NCI-H2227 (cell line): ENCODE measurements around the gene HOXA7.

Experiments used
- DNase-seq: peaks from one replicate; lab custom pipeline; 2025; ENCODE audit not compliant: unreplicated experiment; lab: John Stamatoyannopoulos, UW

The HOXA7 gene

DNA sequence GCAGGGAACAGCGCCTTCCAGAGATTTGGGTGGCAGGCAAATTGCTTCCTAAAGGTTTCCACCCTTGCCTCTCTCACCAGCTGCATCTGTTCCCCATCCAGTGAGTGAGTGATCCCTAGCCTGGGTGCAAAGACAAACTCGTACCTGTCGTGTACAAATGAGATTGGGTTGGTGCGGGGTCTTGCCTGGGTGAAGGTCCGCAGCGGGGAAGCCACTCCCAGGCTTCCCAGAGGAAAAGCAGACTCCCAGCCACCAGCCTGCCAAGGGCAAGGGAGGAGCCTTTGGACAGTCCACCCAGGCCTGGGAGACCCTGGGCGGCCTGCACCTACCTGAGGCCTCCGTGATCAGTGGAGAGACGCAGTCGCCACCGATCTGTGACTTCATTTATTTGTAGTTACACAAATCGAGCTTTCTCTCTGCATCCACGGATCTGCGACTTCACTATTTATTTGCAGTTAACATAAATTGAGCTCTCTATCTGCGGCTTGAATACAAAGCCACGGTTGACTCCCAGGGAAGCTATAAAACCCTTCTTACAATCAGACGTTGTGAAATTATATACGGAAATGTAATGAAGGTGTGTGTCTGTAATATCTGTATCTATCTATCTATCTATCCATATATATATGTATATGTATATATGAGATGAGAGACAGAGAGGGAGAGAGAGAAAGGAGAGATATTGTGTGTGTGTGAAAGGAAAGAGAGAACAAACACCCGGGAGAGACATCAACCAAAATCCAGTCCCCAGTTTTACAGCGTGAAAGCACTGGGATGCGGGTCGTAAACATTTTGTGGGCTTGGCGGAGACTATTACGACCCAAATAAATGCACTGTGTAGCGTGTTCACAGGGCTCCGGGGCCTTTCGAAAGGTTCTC is 3.0 kb upstream of the HOXA7 start:
- no peak for DNase-seq

- no peak for DNase-seq
Measured at GRCh38 chr7:27158436-27159265, 2.2 kb upstream of the HOXA7 start.

GRCh38 chr7:27157702-27158431 is 1.4 kb upstream of the HOXA7 start:
- DNase-seq = no peak

DNA sequence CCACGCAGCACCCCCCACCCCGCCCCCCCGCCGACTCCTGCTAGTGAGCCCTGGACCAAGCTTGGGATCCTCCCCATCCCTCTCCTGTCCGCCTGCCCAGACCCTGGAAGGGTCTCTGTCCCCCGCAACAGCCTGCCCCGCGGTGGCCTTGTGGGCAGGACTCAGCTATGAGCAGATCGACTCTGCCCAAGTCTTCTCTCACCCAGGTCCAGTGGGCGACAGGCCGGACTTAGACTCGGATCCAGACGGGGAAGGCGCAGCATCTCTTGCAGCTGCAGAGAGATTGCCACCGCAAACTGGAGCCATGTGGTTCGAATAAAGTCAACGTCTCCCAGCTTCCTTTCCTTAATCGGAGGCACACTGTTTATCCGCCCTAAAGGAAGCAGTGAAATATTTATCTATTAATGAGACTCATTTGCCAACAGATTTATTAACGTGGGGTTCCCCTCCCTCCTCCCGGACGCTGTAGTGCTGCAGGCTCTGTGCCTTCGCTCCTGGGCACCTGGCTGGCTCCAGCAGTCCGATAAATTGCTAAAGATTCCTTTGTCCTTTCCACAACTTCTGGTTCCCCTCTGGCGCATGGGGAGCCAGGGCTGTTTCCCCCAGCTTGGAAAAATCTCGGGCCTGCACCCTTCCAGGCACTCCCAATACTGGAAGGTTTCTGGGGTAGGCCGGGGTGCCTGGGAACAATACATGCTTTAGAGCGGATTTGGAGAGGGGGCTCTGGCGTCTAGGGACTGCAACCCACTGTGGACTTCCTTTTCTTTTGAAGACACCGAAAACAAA is 634 bp upstream of the HOXA7 start:
- peak; percentile 21 for DNase-seq

DNA sequence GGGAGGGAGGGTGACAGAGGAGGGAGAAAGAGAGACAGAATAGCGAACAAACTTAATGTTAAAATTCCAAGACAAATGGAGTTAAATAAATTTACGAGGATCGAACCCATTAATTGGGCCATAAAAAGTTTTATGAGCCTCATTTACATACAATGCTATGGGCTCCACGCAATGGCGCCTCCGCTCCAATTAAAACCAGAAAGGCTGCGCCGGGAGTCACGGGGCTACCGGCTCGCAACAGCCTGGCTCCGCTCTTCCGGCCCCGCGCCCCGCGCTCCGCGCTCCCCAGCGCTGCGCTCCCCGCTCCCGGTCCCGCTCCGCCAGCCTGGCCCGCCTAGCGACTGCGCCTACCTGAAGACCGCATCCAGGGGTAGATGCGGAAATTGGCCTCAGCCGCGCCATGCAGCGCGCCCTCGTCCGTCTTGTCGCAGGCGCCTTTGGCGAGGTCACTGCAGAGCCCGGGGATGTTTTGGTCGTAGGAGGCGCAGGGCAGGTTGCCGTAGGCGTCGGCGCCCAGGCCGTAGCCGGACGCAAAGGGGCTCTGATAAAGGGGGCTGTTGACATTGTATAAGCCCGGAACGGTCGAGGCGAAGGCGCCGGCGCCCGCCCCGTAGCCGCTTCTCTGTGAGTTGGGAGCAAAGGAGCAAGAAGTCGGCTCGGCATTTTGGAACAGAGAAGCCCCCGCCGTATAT is 513 bp downstream of the HOXA7 start:
- peak; percentile 43 for DNase-seq

DNA sequence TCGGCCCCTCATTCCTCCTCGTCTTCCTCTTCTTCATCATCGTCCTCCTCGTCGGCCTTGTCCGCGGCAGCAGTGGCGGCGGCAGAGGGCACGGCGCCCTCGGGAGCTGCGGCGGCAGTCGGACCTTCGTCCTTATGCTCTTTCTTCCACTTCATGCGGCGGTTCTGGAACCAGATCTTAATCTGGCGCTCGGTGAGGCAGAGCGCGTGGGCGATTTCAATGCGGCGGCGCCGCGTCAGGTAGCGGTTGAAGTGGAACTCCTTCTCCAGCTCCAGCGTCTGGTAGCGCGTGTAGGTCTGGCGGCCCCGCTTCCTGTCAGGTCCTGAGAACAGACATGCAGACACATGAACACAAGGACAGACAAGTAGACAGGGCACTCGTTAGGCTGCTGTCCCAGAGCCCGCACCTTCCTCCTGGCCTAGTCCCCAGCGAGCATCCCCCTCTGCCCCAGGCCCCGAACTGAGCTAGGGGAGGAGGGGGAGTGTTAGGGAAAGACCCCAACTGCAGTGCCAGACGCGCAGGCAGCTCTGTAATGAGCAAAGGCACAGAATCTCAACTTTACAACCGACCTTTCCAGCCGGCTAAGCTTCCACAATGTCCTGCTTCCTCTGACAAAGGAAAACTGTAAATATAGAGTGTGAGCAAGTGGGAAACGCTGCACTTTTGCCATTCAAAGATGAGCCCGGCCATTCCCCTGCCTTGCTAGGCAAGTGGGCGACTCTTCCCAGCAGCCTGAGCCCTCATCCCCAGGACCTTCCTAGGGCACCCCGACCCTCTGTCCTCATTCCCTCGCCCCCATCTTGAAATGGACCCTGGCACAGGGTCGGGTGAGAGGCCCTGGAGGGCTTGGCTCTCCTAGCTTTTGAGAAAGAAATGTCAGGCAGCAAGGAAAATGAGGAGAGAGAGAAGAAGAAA is 1.3 kb downstream of the HOXA7 start:
- no peak for DNase-seq

GRCh38 chr7:27154369-27154768 is 2.1 kb downstream of the HOXA7 start:
- DNase-seq = no peak

GRCh38 chr7:27153526-27153925 is 2.9 kb downstream of the HOXA7 start:
- no peak for DNase-seq

DNA sequence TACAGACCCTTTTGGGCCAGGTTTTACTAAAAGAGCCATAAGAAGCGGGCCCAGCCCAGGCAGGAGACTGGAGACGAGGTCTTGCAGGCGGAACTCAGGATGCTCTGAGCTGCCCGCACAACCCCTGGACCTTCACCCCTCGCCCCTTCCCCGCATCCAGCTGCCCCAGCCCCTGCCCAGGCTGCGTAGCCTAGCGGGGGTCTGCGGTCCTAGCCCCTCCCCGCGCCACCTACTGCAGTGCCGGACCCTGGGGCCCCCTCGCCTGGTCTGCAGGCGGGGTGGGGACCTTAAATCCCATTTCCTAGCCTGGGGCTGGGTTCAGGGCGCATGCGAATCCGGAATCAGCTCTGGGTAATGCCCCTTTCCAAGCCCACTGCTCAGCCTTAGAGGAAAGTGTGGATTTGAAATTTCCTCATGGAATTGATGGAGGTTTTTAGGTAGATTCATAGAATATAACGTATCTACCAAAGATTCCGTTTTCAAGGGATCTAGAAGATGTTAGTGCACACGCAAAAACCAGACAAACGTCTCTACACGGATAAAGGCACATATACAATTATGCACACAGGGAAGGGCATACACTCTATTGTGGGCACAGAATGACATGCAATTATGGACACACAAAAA is 3.5 kb downstream of the HOXA7 start:
- DNase-seq = no peak

GRCh38 chr7:27151931-27152815 is 4.3 kb downstream of the HOXA7 start, which contains the start of gene HOXA3:
Gene HOXA3 (minus strand): TSS chr7:27152583. CDS start chr7:27110640, 41,943 bp downstream.
- peak; percentile 10 for DNase-seq

- DNase-seq = no peak
Measured at GRCh38 chr7:27151341-27151930, 5.0 kb downstream of the HOXA7 start.

DNA sequence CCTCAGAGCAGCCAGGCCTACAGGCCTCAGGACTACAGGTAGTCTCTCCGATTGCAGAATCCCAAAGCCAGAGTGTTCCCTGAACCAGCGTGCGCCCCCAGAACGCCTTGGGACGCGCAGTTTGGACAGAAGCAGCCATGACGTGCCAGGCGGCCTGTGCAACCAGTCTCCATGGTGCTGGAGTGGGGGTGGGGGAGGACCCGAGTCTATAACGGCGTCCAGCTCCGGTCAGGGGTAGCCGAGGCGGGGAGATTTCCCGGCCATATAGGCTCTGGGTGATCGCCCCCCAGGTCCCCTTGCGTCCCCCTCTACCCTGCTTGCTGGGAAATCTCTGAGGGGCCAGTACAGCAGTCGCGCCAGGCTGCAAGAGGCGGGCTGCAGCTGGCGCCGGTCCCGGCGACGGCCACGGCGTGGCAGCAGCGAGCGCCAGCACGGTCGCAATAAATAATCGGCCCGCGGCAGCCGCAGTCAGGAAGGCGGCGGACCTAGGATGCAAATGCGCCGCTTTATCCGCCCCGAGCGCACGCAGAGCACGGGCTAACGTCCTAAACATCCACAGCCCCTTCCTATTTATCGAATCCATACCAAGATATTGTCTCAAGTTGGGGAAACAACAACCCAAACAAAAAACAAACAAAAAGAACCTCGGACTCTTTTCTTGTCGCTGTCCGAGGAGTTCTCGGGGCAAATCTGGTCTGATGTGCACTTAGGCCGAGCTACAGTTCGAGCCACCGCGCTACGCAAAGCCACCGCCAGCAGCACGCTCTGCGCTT is 5.7 kb downstream of the HOXA7 start:
- DNase-seq = peak; percentile 81

DNA sequence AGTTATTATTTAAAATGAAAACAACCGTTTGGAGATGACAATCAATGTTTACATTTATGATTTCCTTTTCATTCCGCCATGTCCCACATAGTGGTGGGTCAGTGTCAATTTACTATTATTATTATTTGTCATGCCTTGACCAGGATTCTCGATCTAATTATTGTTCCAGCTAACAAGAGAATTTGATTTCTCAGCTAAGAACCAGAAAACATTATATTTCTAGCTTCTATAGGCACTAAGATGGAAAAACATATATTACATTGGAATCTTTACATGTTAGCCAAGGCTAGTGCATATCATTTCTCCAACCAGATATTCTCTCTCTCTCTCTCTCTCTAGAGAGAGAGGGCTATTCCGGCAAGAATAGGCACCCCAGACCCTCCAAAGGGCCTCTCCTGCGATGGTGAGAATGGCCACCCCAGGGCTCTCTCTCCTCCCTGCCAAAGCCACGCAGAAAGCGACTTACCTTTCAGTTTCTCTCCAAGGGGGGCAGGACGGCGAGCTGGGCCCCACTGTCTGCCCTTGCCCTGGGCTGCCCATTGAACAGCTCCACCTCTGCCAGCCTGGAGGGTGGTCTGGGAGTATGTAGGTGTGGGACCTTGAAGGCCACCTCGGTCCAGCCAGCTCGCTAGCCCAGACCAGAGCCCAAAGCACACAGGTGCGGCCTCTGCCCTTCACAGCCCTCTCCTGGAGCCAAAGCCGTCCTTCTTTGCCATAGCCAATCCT is 6.5 kb downstream of the HOXA7 start:
- DNase-seq = no peak

DNA sequence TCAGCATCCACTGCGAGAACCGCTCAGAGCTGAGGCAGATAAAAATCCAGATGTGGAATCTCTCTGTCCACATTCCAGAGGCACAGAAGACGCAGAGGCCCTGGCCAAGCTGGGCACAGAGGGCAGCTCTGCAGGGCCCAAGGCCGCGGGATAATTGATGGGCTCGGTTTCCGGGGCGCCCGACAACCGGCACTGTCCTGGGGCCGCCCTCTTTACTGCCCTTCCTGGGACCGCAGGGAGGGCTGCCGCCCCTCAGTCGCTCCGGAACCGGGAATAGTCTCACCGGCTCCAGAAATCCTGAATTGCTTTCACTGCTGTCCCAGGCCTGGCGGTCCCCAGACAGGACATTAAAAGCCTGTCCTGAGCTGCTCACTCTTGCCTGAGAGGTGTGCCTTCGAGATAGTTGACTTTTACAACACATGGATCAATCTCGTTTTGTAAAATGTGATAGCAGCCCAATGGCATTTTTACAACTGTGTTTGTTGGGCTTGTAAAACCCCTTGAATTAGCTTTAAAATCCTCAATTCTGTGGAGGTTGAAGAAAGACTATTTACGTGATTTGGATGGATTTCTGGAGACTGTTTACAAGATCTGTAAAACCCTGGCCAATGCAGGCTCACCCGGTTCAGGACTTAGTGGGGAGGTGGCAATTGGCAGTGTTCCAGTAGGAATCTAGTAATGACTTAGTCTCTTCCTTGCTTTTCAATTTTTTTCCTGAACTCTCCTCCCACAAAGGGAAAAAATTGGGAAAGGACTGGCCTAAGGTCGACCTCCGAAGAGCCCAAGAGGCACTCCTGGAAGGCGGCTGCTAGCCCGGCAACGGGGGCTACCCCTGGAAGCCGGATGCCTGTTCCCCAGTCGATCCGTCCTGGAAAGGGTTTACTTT is 7.5 kb downstream of the HOXA7 start:
- DNase-seq = no peak
